NCI-H2196 (cell line): Measurements from ENCODE around the gene NNT.
"Not testable (repeated sequence)": the region's sequence is repeated elsewhere in the genome, so short reads cannot be mapped to it uniquely, and the experiment has no call there.

Experiments
- DNase-seq: peaks from one replicate; lab custom pipeline; 2025; ENCODE audit not compliant: unreplicated experiment; lab: John Stamatoyannopoulos, UW

Gene NNT

GRCh38 chr5:43663916-43664315 is 60.9 kb downstream of the NNT start:
- no peak for DNase-seq

GRCh38 chr5:43664501-43665040 is 61.6 kb downstream of the NNT start:
- no peak for DNase-seq

GRCh38 chr5:43665749-43666148 is 62.8 kb downstream of the NNT start:
- not testable (repeated sequence) for DNase-seq

- not testable (repeated sequence) for DNase-seq
Measured at GRCh38 chr5:43666728-43667127, 63.7 kb downstream of the NNT start.

- DNase-seq, result not testable (repeated sequence)
Measured at GRCh38 chr5:43667379-43667778, 64.4 kb downstream of the NNT start.

- no peak for DNase-seq
Measured at GRCh38 chr5:43674536-43674935, 71.6 kb downstream of the NNT start.

GRCh38 chr5:43675357-43675756 is 72.4 kb downstream of the NNT start:
- no peak for DNase-seq

GRCh38 chr5:43676083-43676840 is 73.3 kb downstream of the NNT start:
- DNase-seq, result no peak

GRCh38 chr5:43677253-43677652 is 74.3 kb downstream of the NNT start:
- no peak for DNase-seq

- DNase-seq, result no peak
Measured at GRCh38 chr5:43679214-43679613, 76.2 kb downstream of the NNT start.

- no peak for DNase-seq
Measured at GRCh38 chr5:43680286-43680685, 77.3 kb downstream of the NNT start.

- no peak for DNase-seq
Measured at GRCh38 chr5:43683884-43684471, 81.0 kb downstream of the NNT start.

- no peak for DNase-seq
Measured at GRCh38 chr5:43685252-43685950, 82.4 kb downstream of the NNT start.

- no peak for DNase-seq
Measured at GRCh38 chr5:43687275-43687674, 84.3 kb downstream of the NNT start.

GRCh38 chr5:43691275-43691674 is 88.3 kb downstream of the NNT start:
- no peak for DNase-seq

- DNase-seq, result no peak
Measured at GRCh38 chr5:43691893-43692292, 88.9 kb downstream of the NNT start.

- DNase-seq, result no peak
Measured at GRCh38 chr5:43693411-43693810, 90.4 kb downstream of the NNT start.

- DNase-seq, result no peak
Measured at GRCh38 chr5:43694027-43694426, 91.0 kb downstream of the NNT start.

- not testable (repeated sequence) for DNase-seq
Measured at GRCh38 chr5:43696444-43696843, 93.5 kb downstream of the NNT start.

GRCh38 chr5:43699910-43700309 is 96.9 kb downstream of the NNT start:
- DNase-seq, result no peak

- DNase-seq, result no peak
Measured at GRCh38 chr5:43700601-43701000, 97.6 kb downstream of the NNT start.

- DNase-seq, result no peak
Measured at GRCh38 chr5:43701227-43701626, 98.2 kb downstream of the NNT start.
